Renal cortex interstitium (tissue), 11 donors: ENCODE measurements around the gene NOL8. TPM values are rescaled to one million over a fixed set of nuclear protein-coding genes. Genes with fewer than 3 reads are reported as not detected.

Experiments
- DNase-seq, 11 donors: peaks; one replicate each; pipeline ENCODE4 v3.0.0-alpha.2; 2013; ENCODE audit warnings: low read depth in 9 of 11, low spot score in 4 of 11; ENCODE audit errors: extremely low read depth in 1 of 11
- polyA plus RNA-seq, 3 donors: library from polyadenylated mRNA; unstranded; fragments of 120-200 nt; gene quantifications; one replicate each; pipeline ENCODE4 v1.2.1, GENCODE V29; 2013; ENCODE audit not compliant: insufficient read length in 3 of 3

The NOL8 gene
- polyA plus RNA-seq, 3 donors: 41.8 to 61.8 (median 48.8) TPM

GRCh38 chr9:92289708-92290390, 35.3 kb downstream of the NOL8 start:
- DNase-seq: no peak

DNA sequence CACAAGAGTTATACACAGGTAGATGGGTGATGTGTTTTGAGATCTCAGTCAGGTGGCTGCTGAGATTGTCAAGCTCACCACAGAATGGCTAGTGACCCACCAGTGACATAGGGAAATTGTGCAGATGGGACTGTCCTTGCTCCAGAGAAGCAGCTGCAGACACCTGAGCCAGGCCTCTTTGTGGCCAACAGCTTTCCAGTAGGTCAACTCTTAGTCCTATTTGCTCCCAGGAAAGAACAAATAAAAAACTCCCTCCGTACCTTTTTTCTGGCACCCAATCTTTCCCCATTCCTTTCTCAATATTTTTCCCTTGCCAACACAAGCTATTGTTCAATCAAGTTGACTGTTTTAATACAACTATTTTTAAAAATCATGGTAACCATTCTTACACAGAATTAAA, 45.8 kb downstream of the NOL8 start:
- no peak for DNase-seq

GRCh38 chr9:92278110-92278509, 47.0 kb downstream of the NOL8 start:
- no peak for DNase-seq

- peak in 8 of 11 donors; percentile 33 to 62 (median 56) for DNase-seq
These were observed 48.7 kb downstream of the NOL8 start for GRCh38 chr9:92276331-92277032.

- DNase-seq: no peak
These were observed 49.6 kb downstream of the NOL8 start for GRCh38 chr9:92275541-92275940.

DNA sequence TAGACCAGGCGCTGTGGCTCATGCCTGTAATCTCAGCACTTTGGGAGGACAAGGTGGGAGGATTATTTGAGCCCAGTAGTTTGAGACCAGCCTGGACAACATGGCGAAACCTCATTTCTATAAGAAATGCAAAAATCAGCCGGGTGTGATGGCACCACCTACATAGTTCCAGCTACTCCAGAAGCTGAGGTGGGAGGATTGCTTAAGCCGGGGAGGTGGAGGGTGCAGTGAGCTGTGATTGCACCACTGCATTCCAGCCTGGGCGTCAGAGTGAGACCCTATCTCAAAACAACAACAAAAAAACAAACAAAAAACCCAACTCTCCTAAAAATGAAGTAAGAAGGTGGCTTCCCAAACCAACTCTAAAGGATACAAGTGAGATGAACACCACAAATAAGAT, 54.6 kb downstream of the NOL8 start:
- no peak for DNase-seq

DNA sequence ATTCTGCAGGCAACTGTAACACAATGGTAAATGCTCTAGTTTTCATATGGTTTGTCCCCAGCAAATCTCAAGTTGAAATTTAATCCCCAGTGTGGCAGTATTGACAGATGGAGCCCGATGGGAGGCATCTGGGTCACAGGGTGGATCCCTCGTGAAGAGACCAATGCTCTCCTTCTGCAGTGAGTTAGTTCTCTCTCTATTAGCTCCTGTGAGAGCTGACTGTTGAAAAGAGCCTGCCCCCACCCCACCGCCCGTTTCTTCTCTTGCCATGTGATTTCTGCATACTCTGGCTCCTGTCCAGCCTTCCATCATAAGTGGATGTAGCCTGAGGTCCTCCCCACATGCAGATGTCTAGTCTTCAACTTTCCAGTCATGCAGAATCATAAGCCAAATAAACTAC, 58.7 kb downstream of the NOL8 start:
- no peak for DNase-seq

DNA sequence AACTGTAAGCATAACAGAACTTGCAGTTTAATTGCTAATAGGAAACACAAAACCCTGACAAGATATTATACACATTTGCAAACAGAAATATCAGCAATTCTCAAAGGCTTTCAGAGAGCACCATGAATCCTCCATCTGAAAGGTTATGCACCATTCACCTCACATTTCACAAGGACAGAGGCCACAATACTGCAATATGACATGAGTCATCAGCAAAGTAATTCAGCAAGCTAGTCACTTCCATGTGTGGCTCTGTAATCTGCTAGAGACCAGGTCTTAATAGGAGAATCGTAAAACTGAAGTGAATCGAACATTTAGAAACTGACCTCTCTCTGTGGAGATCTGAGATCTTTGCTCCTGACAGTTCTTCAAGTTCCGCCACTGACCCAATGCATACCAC, 60.0 kb downstream of the NOL8 start:
- DNase-seq: no peak

- DNase-seq: no peak
These were observed 62.0 kb downstream of the NOL8 start for GRCh38 chr9:92263131-92263530.

GRCh38 chr9:92257327-92257726, 67.8 kb downstream of the NOL8 start:
- DNase-seq: no peak

DNA sequence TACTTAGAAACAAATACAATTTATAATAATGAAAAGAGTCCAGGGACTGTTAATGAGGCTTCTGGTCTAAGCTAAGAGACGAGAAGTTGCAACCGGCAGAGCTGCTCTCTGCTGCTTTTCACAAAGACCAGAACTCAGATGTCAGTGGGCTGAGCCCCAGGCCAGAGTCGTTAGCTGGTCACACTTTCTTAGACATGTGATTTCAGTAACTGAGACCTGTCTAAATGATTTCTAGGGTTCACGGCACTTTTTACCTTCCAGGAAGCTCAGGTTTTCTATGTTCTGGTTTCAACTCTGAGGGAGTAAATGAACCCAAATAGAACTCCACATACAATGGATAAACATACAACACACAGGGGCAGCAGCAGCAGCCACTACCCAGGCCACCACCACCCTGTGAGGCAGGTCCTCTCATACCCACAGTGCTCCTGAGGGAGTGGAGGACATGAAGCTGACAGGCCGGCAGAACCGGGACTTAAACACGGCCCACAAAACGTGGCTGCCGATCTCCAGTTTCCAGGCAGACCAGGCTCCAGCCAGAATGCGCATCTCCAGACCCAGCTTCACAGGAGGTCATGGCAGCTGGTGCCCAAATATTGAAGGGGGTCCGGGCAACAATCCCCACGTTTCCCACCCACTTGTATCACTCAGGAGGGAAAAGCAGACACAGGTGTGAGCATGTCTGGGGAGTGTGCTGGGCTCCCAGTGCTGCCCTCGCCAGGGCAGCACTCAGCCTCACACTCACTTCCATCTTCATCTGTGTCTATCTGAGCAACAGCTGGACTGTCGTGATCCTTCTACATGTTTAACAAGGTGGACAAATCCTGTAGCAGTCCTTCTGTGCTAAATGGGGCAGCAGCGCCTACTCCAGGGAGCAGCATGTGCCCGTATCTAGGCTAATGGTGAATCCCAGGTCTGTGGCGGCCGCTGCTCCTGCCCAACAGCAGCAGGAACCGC, 70.5 kb downstream of the NOL8 start:
- peak in 6 of 11 donors; percentile 33 to 54 (median 46) for DNase-seq

GRCh38 chr9:92253656-92254055, 71.5 kb downstream of the NOL8 start:
- DNase-seq: no peak

GRCh38 chr9:92247981-92248380, 77.2 kb downstream of the NOL8 start:
- no peak for DNase-seq

Other genes starting within 250 kb of the NOL8 start
- gene SPTLC1, start 209.9 kb downstream of the NOL8 start, polyA plus RNA-seq: 10 to 100 TPM; 85.3 to 98.0 (median 92.2) TPM
- gene IARS1, start 31.7 kb downstream of the NOL8 start, polyA plus RNA-seq: 100 to 1,000 TPM in 2 of 3 donors, 10 to 100 TPM in 1; 98.6 to 116 (median 115) TPM
- gene CENPP, start 603 bp upstream of the NOL8 start, polyA plus RNA-seq: 1 to 10 TPM; 5.5 to 8.3 (median 7.6) TPM
- 10 to 100 TPM; 42.9 to 75.8 (median 49.0) TPM for gene OGN, start 79.2 kb upstream of the NOL8 start, polyA plus RNA-seq
- gene OMD, start 99.1 kb upstream of the NOL8 start, polyA plus RNA-seq: 1 to 10 TPM in 2 of 3 donors, under 1 TPM in 1; 0.86 to 2.8 (median 1.8) TPM
- gene ASPN, start 157.2 kb upstream of the NOL8 start, polyA plus RNA-seq: 10 to 100 TPM; 13.9 to 18.0 (median 14.1) TPM
- 10 to 100 TPM; 13.0 to 18.3 (median 14.1) TPM for gene ECM2, start 210.6 kb upstream of the NOL8 start, polyA plus RNA-seq